Spleen (tissue), 11 donors: ENCODE data around the gene ACOX3. TPM values are rescaled to one million over a fixed set of nuclear protein-coding genes. Genes with fewer than 3 reads are reported as not detected.

Experiments used
- DNase-seq: peaks from one replicate; pipeline ENCODE4 v3.0.0-alpha.2; 2020
- H3K27ac ChIP-seq, 8 donors: fragments of 200-600 bp; sonication (generic) in 7 of 8; 1 replicate in 4 of 8; 2 replicates in 4 of 8; pipeline versions ENCODE4 v1.5.0 to v1.8.0; 2016 to 2021; ENCODE audit warnings: inconsistent platforms in 4 of 8, mild to moderate bottlenecking in 4 of 8, moderate library complexity in 1 of 8
- H3K27me3 ChIP-seq, 7 donors: fragments of 200-600 bp; sonication (generic) in 6 of 7; replicated peaks in 1 of 7; 1 replicate in 4 of 7; 2 replicates in 3 of 7; pipeline versions ENCODE4 v1.5.0 to v1.8.0; 2016 to 2021; ENCODE audit warnings: inconsistent platforms in 3 of 7, mild to moderate bottlenecking in 1 of 7
- H3K36me3 ChIP-seq, 6 donors: fragments of 200-600 bp; sonication (generic) in 5 of 6; 1 replicate in 4 of 6; 2 replicates in 2 of 6; pipeline versions ENCODE4 v1.5.0 to v1.8.0; 2016 to 2021; ENCODE audit warnings: inconsistent platforms in 2 of 6
- H3K4me1 ChIP-seq, 6 donors: fragments of 200-600 bp; sonication (generic) in 5 of 6; 1 replicate in 3 of 6; 2 replicates in 3 of 6; pipeline versions ENCODE4 v1.5.0 to v1.8.0; 2016 to 2021; ENCODE audit warnings: inconsistent platforms in 3 of 6
- H3K4me3 ChIP-seq, 8 donors: fragments of 200-600 bp; sonication (generic) in 7 of 8; 1 replicate in 4 of 8; 2 replicates in 4 of 8; pipeline versions ENCODE4 v1.5.0 to v1.8.0; 2016 to 2021; ENCODE audit warnings: inconsistent platforms in 4 of 8, mild to moderate bottlenecking in 4 of 8, moderate library complexity in 2 of 8
- H3K9me3 ChIP-seq, 8 donors: fragments of 200-600 bp; sonication (generic) in 7 of 8; 1 replicate in 4 of 8; 2 replicates in 4 of 8; pipeline versions ENCODE4 v1.5.0 to v1.8.0; 2016 to 2021; ENCODE audit warnings: inconsistent platforms in 4 of 8
- CTCF ChIP-seq, 11 experiments: fragments of 200-600 bp in 7 of 11; fragments of 450-650 bp in 4 of 11; sonication (generic) in 4 of 11; IDR thresholded peaks in 8 of 11; conservative IDR thresholded peaks in 3 of 11; 1 replicate in 7 of 11; 2 replicates in 4 of 11; pipeline versions ENCODE4 v1.4.0 to v1.8.0; 2016 to 2021; ENCODE audit warnings: antibody characterized with exemption in 11 of 11, inconsistent platforms in 4 of 11, mild to moderate bottlenecking in 1 of 11
- POLR2A ChIP-seq, 3 donors: fragments of 450-650 bp; IDR thresholded peaks; one replicate each; pipeline ENCODE4 v1.5.1; 2017; ENCODE audit warnings: antibody characterized with exemption in 3 of 3, mild to moderate bottlenecking in 1 of 3
- POLR2AphosphoS5 ChIP-seq, 3 donors: sonication (generic); formaldehyde crosslinking; IDR thresholded peaks; one replicate each; pipeline ENCODE4 v1.5.1; 2017; ENCODE audit warnings: antibody characterized with exemption in 3 of 3
- WGBS, 5 donors: extraction: QIAGEN DNeasy Blood & Tissue Kit in 3 of 5; methylation state at CpG; one replicate each; pipeline versions ENCODE4 v1.1.5 to v1.1.7; 2013 to 2018; 5-methylcytosine and 5-hydroxymethylcytosine counted together
- intact Hi-C: fragments of 100-400 bp; cut with DNase I; formaldehyde crosslinking; loops from one replicate; pipeline ENCODE4 v1.15.0; 2023; ENCODE audit warnings: low total_unique reads
- polyA plus RNA-seq, 3 donors: library from polyadenylated mRNA; stranded (reverse); fragments of 200-250 nt; gene quantifications; one replicate each; pipeline ENCODE4 v1.2.1, GENCODE V29; 2013
- total RNA-seq, 7 donors: library from RNA; depleted of rRNA in 3 of 7; stranded (reverse); fragments of >200 nt in 3 of 7; fragmentation: NEBNext Ultra II Directional in 4 of 7; extraction: Animal tissue kit (Norgen Biotek cat#: 25700) in 4 of 7; gene quantifications; one replicate each; pipeline versions ENCODE4 v1.1.0 to v1.2.1, GENCODE V29; 2016 to 2021
- donor health status: healthy with polysubstance abuse.
- donor health status: DM: no; HTN: no; CAD: no; lungs with moderate emphysema.
- donor health status: DM: no; HTN: no; CAD: no.
- donor health status: Bipolar disorder and iron deficiency.
- donor health status: healthy.
- donor health status: DM: no; HTN: no; CAD: no.
- donor health status: DM: yes; HTN: yes; CAD: no.

The ACOX3 gene
- total and polyA plus RNA-seq, 10 donors = 11.3 to 26.5 (median 19.7) TPM

DNA sequence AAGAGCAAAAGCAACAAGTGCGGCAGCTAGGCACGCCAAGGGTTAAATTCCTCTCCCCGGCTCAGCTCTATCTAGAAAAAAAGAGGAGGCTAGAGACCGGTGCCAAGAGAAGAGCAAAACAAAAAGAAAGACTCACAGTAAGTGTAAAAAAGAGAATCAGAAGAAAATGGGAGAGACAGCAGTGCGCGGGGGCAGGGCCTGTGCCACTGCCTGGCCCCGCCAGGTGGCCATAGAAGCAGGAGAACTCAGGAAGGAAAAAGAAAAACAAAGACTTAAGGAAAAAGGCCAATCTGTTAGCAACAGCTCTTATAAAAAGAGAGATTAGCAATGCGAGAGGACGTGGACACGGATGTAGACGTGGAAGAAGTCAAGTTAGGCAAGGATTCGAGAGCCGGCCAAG, 3.2 kb downstream of the ACOX3 start:
- no peaks in the 10 kb centered on the region for H3K27me3 ChIP-seq
- 64 to 77% (median 69%) methylated on average over 13 of the region's 13 CpGs for WGBS, 5 donors
- TF ChIP-seq POLR2A (IDR thresholded peaks at IDR 0.05) (no peak), CTCF (IDR thresholded peaks at IDR 0.05 in 8 of 11, conservative IDR thresholded peaks at IDR 0.05 in 3 of 11) (peak in 2 of 11 experiments; percentile 12 to 17)
- H3K36me3 ChIP-seq = no peaks in the 10 kb centered on the region
- H3K4me3 ChIP-seq = peak overlapping the region in 2 of 8 donors; percentile 6 to 15
- intact Hi-C loops = no loop called here
- H3K27ac ChIP-seq = peak overlapping the region in 6 of 8 donors; percentile 36 to 64 (median 60)
- no peak for DNase-seq
- peaks cover 0 to 8% (median 0%) of the 10 kb centered on the region in 8 donors for H3K9me3 ChIP-seq
- H3K4me1 ChIP-seq = peaks cover 33 to 80% (median 59%) of the 10 kb centered on the region in 6 donors

DNA sequence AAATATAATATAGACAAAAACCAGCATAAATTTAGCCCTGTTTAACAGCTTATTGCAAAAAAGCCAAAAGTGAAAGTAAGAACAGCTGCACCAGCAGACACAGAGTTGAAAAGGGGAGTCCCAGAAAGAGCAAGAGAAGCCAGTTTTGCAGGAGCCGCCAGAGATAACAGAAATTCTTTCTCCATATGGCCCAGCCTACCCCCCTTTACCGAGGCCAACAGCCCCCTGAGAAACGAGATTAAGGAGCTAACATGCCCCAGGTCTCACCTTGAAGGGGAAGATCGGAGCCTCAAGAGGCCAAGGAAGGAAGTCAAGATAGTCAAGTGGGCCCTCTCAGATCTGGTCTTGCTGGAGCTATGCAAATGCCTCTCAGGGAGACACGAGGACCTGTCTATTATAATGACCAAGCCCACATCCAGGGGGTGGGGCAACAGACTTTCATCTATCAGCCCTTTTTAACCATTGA, 4.8 kb downstream of the ACOX3 start:
- H3K4me1 ChIP-seq = peaks cover 21 to 65% (median 45%) of the 10 kb centered on the region in 6 donors
- DNase-seq = no peak
- 1 to 9% (median 3%) methylated on average over 5 of the region's 5 CpGs for WGBS, 5 donors
- intact Hi-C loops = no loop called here
- H3K9me3 ChIP-seq = peaks cover 0 to 8% (median 0%) of the 10 kb centered on the region in 8 donors
- H3K27me3 ChIP-seq = no peaks in the 10 kb centered on the region
- H3K36me3 ChIP-seq = no peaks in the 10 kb centered on the region
- H3K27ac ChIP-seq = peak overlapping the region; percentile 51 to 84 (median 80)
- peak overlapping the region in 6 of 8 donors; percentile 19 to 63 (median 31) for H3K4me3 ChIP-seq
- TF ChIP-seq POLR2AphosphoS5 (IDR thresholded peaks at IDR 0.05) (no peak), POLR2A (IDR thresholded peaks at IDR 0.05) (no peak), CTCF (IDR thresholded peaks at IDR 0.05 in 8 of 11, conservative IDR thresholded peaks at IDR 0.05 in 3 of 11) (no peak)

- H3K27ac ChIP-seq = peak overlapping the region in 6 of 8 donors; percentile 75 to 84 (median 82)
- TF ChIP-seq POLR2A (IDR thresholded peaks at IDR 0.05) (no peak), POLR2AphosphoS5 (IDR thresholded peaks at IDR 0.05) (no peak), CTCF (IDR thresholded peaks at IDR 0.05 in 8 of 11, conservative IDR thresholded peaks at IDR 0.05 in 3 of 11) (no peak)
- H3K27me3 ChIP-seq = no peaks in the 10 kb centered on the region
- no peaks in the 10 kb centered on the region for H3K36me3 ChIP-seq
- 86 to 92% (median 90%) methylated on average over 20 to 21 of the region's 21 CpGs for WGBS, 5 donors
- DNase-seq = no peak
- no peak overlapping the region for H3K4me3 ChIP-seq
- peaks cover 0 to 4% (median 0%) of the 10 kb centered on the region in 8 donors for H3K9me3 ChIP-seq
- peaks cover 18 to 57% (median 39%) of the 10 kb centered on the region in 6 donors for H3K4me1 ChIP-seq
- intact Hi-C loops = no loop called here
These were observed 6.1 kb downstream of the ACOX3 start for GRCh38 chr4:8434251-8435073.

GRCh38 chr4:8433136-8433535, 7.4 kb downstream of the ACOX3 start:
- H3K27ac ChIP-seq = no peak overlapping the region

More at GRCh38 chr4:8433136-8433535, 7.4 kb downstream of the ACOX3 start:
- intact Hi-C loops = no loop called here
- no peaks in the 10 kb centered on the region for H3K36me3 ChIP-seq
- no peak for TF ChIP-seq CTCF (IDR thresholded peaks at IDR 0.05 in 8 of 11, conservative IDR thresholded peaks at IDR 0.05 in 3 of 11)
- TF ChIP-seq POLR2A (IDR thresholded peaks at IDR 0.05) = no peak
- no peak for TF ChIP-seq POLR2AphosphoS5 (IDR thresholded peaks at IDR 0.05)
- peaks cover 19 to 56% (median 40%) of the 10 kb centered on the region in 6 donors for H3K4me1 ChIP-seq
- H3K4me3 ChIP-seq = no peak overlapping the region
- 91 to 94% (median 92%) methylated on average over 5 of the region's 5 CpGs for WGBS, 5 donors
- no peaks in the 10 kb centered on the region for H3K9me3 ChIP-seq
- no peak for DNase-seq
- H3K27me3 ChIP-seq = no peaks in the 10 kb centered on the region
